ENCODE data around the gene MTCL1.

GRCh38 chr18:8660316-8660715, 45.0 kb upstream of the MTCL1 start:
- TF ChIP-seq CTCF (IDR thresholded peaks at IDR 0.05; ENCODE audit: borderline replicate concordance, extremely low read depth, low read length, poor library complexity, severe bottlenecking): no peak
- TF ChIP-seq EZH2 (IDR thresholded peaks at IDR 0.05; ENCODE audit: borderline replicate concordance, low read depth, low read length, severe bottlenecking): no peak
